Epidermal melanocyte (primary cell): ENCODE results near the gene LNP1.

Experiments used
- DNase-seq: peaks from one replicate; pipeline ENCODE4 v3.0.0; 2011; ENCODE audit warnings: low spot score; ENCODE audit not compliant: insufficient read length

LNP1 gene

GRCh38 chr3:100399341-100400071, 1.8 kb upstream of the LNP1 start:
- no peak for DNase-seq

GRCh38 chr3:100400419-100400779, 940 bp upstream of the LNP1 start:
- DNase-seq = no peak

- DNase-seq = no peak
These were observed 319 bp downstream of the LNP1 start for GRCh38 chr3:100401674-100402041.

- peak; percentile 29 for DNase-seq
These were observed 917 bp downstream of the LNP1 start for GRCh38 chr3:100402256-100402655.

- no peak for DNase-seq
These were observed 1.6 kb downstream of the LNP1 start for GRCh38 chr3:100402891-100403290.

- DNase-seq = no peak
These were observed 2.3 kb downstream of the LNP1 start for GRCh38 chr3:100403362-100404249.

- no peak for DNase-seq
These were observed 2.9 kb downstream of the LNP1 start for GRCh38 chr3:100404250-100404548.

- DNase-seq = no peak
These were observed 5.8 kb downstream of the LNP1 start for GRCh38 chr3:100407164-100407563.

GRCh38 chr3:100407977-100408532, 6.7 kb downstream of the LNP1 start:
- no peak for DNase-seq

GRCh38 chr3:100411091-100411982, 10.0 kb downstream of the LNP1 start:
- no peak for DNase-seq

GRCh38 chr3:100412912-100413590, 11.7 kb downstream of the LNP1 start:
- DNase-seq = no peak

- no peak for DNase-seq
These were observed 12.3 kb downstream of the LNP1 start for GRCh38 chr3:100413613-100414012.

- DNase-seq = no peak
These were observed 14.8 kb downstream of the LNP1 start for GRCh38 chr3:100416176-100416575.

- DNase-seq = no peak
These were observed 15.5 kb downstream of the LNP1 start for GRCh38 chr3:100416863-100417262.

GRCh38 chr3:100419406-100419805, 18.1 kb downstream of the LNP1 start:
- DNase-seq = no peak

GRCh38 chr3:100420885-100421284, 19.5 kb downstream of the LNP1 start:
- no peak for DNase-seq

- DNase-seq = no peak
These were observed 22.3 kb downstream of the LNP1 start for GRCh38 chr3:100423611-100424010.

- DNase-seq = no peak
These were observed 22.9 kb downstream of the LNP1 start for GRCh38 chr3:100424261-100424660.

- DNase-seq = no peak
These were observed 24.0 kb downstream of the LNP1 start for GRCh38 chr3:100425316-100425715.

GRCh38 chr3:100426067-100426682, 24.8 kb downstream of the LNP1 start:
- no peak for DNase-seq

GRCh38 chr3:100427699-100428098, 26.4 kb downstream of the LNP1 start:
- DNase-seq = no peak
